ENCODE measurements around the gene FBN2. TPM values are rescaled to one million over a fixed set of nuclear protein-coding genes. Genes with fewer than 3 reads are reported as not detected.

The FBN2 gene
- total RNA-seq, 1 donor from 2014 or later, result 0.49 TPM

DNA sequence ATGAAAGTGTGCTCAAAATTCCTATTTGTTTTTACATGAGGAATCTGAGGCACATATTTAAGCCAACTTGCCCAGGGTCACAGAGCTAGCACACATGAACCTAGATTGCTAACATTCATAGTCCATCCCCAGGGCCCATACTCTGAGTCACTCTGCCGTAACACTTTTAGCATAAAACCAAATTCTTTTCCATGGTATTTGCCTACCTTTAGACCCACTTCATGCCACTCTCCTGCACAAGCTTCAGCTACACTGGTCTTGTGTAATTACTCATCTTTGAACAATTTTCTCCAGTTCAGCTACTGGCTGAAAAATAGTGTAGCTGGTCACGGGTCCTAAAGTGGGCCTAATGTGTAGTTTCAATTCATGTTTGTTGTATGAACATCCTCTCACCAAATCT, 253.8 kb downstream of the FBN2 start:
- Histone ChIP-seq H3K9me3 (no peaks in the 10 kb centered on the region), H3K27ac (no peak overlapping the region), H3K36me3 (no peaks in the 10 kb centered on the region), H3K4me1 (no peaks in the 10 kb centered on the region), H3K4me3 (no peak overlapping the region), H3K27me3 (no peaks in the 10 kb centered on the region)
- TF ChIP-seq CTCF (IDR thresholded peaks at IDR 0.05) (no peak), POLR2AphosphoS5 (IDR thresholded peaks at IDR 0.05; ENCODE audit: insufficient read depth in 1 of 2, low read depth in 1 of 2) (no peak), POLR2A (IDR thresholded peaks at IDR 0.05) (no peak)
- intact Hi-C loops (cut with DNase I), result no loop called here
- no peak for DNase-seq (ENCODE audit: extremely low spot score in 2 of 2)

- Histone ChIP-seq H3K4me3 (no peak overlapping the region), H3K27ac (no peak overlapping the region), H3K9me3 (no peaks in the 10 kb centered on the region), H3K4me1 (no peaks in the 10 kb centered on the region), H3K36me3 (no peaks in the 10 kb centered on the region), H3K27me3 (no peaks in the 10 kb centered on the region)
- TF ChIP-seq POLR2A (IDR thresholded peaks at IDR 0.05), result no peak
- no peak for TF ChIP-seq POLR2AphosphoS5 (IDR thresholded peaks at IDR 0.05; ENCODE audit: insufficient read depth in 1 of 2, low read depth in 1 of 2)
- no peak for TF ChIP-seq CTCF (IDR thresholded peaks at IDR 0.05)
- intact Hi-C loops (cut with DNase I), result no loop called here
- DNase-seq (ENCODE audit: extremely low spot score in 2 of 2), result no peak
Observed at GRCh38 chr5:128279345-128279744, 258.7 kb downstream of the FBN2 start.

GRCh38 chr5:128276537-128277216, 261.4 kb downstream of the FBN2 start:
- intact Hi-C loops (cut with DNase I), result no loop called here

DNA sequence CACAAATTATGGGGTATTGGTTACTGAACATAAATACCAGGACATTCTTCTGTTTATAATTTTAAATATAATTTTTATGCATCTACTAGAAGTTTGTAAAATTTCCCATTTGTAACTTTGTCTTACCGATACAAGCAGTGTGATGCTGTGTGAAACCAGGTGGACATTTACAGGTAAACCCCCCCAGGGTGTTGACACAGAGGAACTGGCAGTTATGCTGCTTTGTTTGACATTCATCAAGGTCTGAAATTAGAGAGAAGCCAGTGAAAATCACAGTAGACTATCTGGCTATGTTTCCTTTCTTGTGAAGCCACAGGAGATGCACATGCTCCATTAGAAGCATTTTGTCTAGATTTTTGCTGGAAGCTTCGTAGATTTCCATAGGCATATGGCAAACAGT, 263.6 kb downstream of the FBN2 start:
- no peak for DNase-seq (ENCODE audit: extremely low spot score in 2 of 2)
- H3K27me3 ChIP-seq, result no peaks in the 10 kb centered on the region
- TF ChIP-seq POLR2A (IDR thresholded peaks at IDR 0.05), result no peak
- no peak for TF ChIP-seq CTCF (IDR thresholded peaks at IDR 0.05)
- TF ChIP-seq POLR2AphosphoS5 (IDR thresholded peaks at IDR 0.05; ENCODE audit: insufficient read depth in 1 of 2, low read depth in 1 of 2), result no peak
- H3K4me1 ChIP-seq, result no peaks in the 10 kb centered on the region
- intact Hi-C loops (cut with DNase I), result no loop called here
- no peak overlapping the region for H3K4me3 ChIP-seq
- H3K27ac ChIP-seq, result no peak overlapping the region
- no peaks in the 10 kb centered on the region for H3K9me3 ChIP-seq
- no peaks in the 10 kb centered on the region for H3K36me3 ChIP-seq

More at GRCh38 chr5:128276537-128277216, 261.4 kb downstream of the FBN2 start:
- Histone ChIP-seq H3K27me3 (no peaks in the 10 kb centered on the region), H3K27ac (no peak overlapping the region), H3K4me1 (no peaks in the 10 kb centered on the region), H3K9me3 (no peaks in the 10 kb centered on the region), H3K4me3 (no peak overlapping the region), H3K36me3 (no peaks in the 10 kb centered on the region)
- DNase-seq (ENCODE audit: extremely low spot score in 2 of 2), result no peak
- no peak for TF ChIP-seq POLR2A (IDR thresholded peaks at IDR 0.05)
- no peak for TF ChIP-seq CTCF (IDR thresholded peaks at IDR 0.05)
- TF ChIP-seq POLR2AphosphoS5 (IDR thresholded peaks at IDR 0.05; ENCODE audit: insufficient read depth in 1 of 2, low read depth in 1 of 2), result no peak

- H3K27ac ChIP-seq, result no peak overlapping the region
- intact Hi-C loops (cut with DNase I), result no loop called here
Observed at GRCh38 chr5:128273736-128274135, 264.3 kb downstream of the FBN2 start.

More at GRCh38 chr5:128273736-128274135, 264.3 kb downstream of the FBN2 start:
- Histone ChIP-seq H3K4me1 (no peaks in the 10 kb centered on the region), H3K36me3 (no peaks in the 10 kb centered on the region), H3K9me3 (no peaks in the 10 kb centered on the region), H3K4me3 (no peak overlapping the region), H3K27me3 (no peaks in the 10 kb centered on the region)
- DNase-seq (ENCODE audit: extremely low spot score in 2 of 2), result no peak
- TF ChIP-seq POLR2AphosphoS5 (IDR thresholded peaks at IDR 0.05; ENCODE audit: insufficient read depth in 1 of 2, low read depth in 1 of 2) (no peak), POLR2A (IDR thresholded peaks at IDR 0.05) (no peak)
